T-helper 1 cell treated with Interleukin-12 subunit alpha and Interleukin-12 subunit beta and Interleukin-4 antibody, amounts not matched to agents 30 ng/mL and 1 ng/mL, for 36 hours (primary cell): ENCODE data around the gene SNX8. TPM values are rescaled to one million over a fixed set of nuclear protein-coding genes. Genes with fewer than 3 reads are reported as not detected.

Experiments used
- intact Hi-C: fragments of 100-400 bp; cut with micrococcal nuclease; formaldehyde crosslinking; loops from one replicate; pipeline ENCODE4 v1.15.1; 2024
- total RNA-seq: library from RNA; stranded (reverse); gene quantifications from 2 replicates; pipeline ENCODE4 v1.2.3, GENCODE V29; 2022

SNX8 gene
- total RNA-seq, 1 donor from 2014 or later = 35.5 TPM

DNA sequence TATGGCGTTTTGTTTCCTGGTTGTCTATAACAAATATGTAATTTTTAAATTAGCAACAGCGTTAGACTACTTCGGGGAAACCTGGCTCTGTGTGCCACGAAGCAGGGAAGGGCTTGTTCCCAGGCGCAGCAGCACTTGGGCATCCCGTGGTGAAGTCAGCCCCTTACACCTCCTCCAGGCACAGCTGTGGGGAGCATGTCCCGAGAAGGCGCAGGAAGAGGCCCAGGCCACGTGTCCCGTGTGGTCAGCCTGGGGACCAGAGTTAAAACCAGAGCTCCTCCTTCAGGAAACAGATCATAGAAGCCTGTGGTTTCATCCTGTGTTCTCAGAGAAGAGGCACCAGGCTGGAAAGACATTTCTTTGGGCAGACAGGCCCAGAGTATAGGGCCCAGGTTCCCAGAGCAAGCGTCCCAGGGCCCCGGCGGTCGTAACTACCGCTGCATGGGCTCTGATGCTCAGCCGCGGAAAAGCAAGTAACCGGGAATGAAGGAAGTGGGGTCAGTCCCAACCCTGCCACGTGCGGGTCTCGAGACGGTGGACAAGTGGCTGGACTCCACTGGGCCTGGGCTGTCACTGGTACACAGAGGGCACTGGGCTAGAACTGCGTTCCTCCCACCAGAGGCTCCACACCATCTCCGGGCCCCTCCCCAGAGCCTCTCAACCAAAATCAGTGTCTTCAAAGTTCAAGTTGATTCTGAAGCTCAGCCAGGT is 65.1 kb downstream of the SNX8 start:
- intact Hi-C loops = loop anchor here (10.0 kb wide), 1 partner anchor 276 kb away; no protein-coding TSS in a partner anchor

DNA sequence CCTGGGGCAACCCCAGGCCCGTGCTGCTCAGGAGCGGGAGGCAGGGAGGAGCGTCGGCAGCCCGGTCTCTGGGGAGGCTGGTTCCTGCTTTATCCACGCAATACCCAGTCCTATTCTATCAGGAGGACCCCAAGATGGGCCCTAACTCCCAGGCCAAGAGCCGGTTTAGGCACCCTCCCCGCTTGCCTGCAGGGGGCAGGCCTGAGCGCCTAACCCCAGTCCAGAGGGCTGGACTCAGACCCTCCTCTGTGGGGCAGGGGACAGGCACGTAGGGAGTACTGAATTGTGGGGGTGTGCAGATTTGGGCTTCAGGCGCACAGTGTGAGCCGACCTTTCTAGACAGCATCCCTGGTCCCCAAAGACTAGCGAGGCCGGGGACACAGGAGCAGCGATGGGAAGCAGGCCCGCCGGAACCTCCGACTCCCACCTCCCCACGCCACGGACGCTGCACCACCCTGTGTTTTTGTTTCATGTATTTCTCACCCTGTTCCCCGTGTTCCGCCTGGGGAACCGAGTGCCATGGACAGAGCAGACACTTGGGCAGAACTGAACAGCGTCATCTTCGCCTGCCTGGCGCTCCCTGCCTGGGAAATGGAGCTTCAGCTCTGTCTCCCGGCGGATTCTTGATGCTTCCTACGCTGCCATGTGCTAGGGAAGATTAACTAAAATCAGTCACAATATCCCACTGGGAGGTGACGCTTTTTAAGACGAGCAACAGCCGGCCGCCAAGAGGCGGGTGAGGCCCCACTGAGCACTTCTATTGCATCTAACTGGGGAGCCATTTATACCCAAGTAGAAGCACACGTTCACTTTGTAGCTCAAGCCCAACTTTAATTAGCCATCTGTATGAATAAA is 66.9 kb downstream of the SNX8 start:
- intact Hi-C loops = loop anchor here (1.0 to 10.0 kb wide), 2 partner anchors 101 to 277 kb away; no protein-coding TSS in a partner anchor

DNA sequence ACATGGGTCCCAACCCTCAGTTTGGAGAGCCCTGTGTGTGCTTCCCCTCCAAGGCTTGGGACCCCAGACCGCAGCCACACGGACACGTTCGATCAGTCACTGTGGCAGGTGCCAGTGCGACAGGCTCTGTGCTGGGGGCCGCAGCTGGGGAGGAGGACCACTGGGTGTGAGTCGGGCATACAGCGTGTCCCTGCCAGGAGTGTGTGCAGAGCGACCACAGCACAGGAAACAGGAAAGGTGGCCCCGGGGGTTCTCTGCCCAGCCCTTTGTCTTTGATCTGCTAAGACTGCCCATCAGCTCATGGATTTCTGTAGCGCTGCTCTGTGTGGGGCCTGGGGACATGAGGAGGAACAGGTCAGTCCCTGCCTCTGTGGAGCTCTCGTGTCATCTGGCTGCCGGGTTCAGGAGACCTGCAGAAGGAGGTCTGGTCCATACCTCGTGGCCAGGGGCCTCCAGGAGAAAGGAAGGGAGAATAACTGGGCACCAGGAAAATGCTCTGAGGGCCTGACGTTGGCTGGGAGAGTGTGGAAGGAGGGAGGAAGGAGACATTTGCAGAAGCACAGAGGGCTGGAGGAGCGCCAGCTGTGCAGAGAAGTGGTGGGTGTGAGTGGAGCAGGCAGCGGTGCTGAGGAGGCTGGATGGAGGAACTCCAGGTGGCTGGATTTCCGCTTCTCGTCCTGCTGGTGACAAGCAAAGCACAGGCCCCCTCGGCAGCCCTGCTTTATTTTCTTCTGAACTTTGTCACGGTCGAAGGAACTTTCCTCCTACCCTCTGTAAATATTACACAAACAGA is 68.2 kb downstream of the SNX8 start:
- intact Hi-C loops = loop anchor here (10.0 kb wide), 1 partner anchor 279 kb away; no protein-coding TSS in a partner anchor

DNA sequence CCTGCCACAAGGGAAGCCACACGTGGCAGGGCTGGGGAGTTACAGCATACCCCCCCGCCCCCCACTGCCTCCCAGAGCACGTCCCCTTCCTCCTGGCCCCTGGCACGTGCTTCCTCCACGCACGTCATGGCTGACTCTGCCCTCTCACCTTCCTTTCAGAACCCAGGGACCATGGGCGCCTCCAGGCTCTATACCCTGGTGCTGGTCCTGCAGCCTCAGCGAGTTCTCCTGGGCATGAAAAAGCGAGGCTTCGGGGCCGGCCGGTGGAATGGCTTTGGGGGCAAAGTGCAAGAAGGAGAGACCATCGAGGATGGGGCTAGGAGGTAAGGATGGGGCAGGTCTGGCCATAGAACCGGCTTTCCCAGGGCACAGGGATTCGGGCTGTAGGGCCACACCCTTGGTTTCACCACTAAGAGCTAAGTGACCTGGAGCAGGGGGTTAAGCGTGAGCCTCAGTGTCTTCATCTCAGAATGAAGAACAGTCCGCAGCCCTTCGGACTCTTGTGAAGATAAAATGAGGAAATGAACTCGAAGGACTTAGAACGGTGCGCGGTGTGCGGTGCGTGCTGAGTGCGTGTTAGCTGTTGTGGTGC is 69.7 kb downstream of the SNX8 start:
- intact Hi-C loops = loop anchor here (10.0 kb wide), 1 partner anchor 280 kb away; no protein-coding TSS in a partner anchor

DNA sequence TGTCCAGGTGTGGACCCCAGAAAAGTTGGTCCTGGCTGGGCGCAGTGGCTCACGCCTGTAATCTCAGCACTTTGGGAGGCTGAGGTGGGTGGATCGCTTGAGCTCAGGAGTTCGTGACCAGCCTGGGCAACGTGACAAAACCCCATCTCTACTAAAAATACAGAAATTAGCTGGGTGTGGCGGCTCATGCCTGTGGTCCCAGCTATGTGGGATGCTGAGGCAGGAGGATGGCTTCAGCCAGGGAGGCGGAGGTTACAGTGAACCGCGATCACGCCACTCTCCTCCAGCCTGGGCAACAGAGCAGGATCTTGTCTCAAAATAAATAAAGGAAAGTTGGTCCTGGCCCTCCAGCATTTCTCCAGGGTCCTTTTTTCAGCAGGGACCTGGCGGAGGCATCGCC is 70.8 kb downstream of the SNX8 start:
- intact Hi-C loops = loop anchor here (10.0 kb wide), 1 partner anchor 281 kb away; no protein-coding TSS in a partner anchor

DNA sequence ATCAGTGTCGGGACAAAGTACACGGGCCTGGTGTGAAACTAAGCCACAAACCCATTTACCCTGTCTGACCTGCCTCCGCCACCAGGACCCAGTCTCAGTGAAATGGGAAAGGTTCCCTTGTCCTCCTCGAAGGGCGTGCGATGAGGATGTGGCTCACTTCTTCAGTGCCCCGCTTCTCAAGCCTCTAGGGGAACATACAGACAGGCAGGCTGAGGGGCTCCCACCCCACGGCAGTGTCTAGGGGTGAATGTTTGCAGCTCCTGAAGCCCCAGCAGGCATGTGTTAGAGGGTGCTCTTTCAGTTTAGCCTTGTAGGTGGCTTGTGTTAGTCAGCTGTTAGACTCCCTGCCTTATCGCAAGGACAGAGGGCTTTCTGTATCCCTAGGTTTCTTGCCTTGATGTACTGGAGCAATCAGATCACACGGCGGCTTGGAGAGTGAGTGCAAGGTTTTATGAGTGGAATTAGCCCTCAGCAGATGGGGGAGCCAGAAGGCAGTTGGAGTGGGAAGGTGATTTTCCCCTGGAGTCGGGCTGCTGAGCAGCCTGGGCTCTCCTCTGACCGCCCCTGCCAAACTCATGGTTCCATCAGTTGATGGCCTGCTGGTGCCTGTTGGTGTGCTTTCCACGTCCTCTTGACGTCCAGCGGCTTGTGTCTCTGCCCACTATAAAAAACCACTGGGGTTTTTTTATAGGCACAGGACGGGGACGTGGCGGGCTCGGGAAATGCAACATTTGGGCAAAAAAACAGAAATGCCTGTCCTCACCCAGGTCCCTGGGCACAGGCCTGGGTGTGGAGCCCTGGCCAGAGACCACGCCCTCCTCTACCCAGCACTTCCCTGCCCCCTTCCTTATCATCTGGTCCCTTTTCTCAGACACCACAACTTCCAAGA is 71.5 kb downstream of the SNX8 start:
- intact Hi-C loops = loop anchor here (1.0 to 10.0 kb wide), 6 partner anchors 10 to 672 kb away; partner anchors contain the start of genes EIF3B, MAD1L1, PSMG3 and SNX8

DNA sequence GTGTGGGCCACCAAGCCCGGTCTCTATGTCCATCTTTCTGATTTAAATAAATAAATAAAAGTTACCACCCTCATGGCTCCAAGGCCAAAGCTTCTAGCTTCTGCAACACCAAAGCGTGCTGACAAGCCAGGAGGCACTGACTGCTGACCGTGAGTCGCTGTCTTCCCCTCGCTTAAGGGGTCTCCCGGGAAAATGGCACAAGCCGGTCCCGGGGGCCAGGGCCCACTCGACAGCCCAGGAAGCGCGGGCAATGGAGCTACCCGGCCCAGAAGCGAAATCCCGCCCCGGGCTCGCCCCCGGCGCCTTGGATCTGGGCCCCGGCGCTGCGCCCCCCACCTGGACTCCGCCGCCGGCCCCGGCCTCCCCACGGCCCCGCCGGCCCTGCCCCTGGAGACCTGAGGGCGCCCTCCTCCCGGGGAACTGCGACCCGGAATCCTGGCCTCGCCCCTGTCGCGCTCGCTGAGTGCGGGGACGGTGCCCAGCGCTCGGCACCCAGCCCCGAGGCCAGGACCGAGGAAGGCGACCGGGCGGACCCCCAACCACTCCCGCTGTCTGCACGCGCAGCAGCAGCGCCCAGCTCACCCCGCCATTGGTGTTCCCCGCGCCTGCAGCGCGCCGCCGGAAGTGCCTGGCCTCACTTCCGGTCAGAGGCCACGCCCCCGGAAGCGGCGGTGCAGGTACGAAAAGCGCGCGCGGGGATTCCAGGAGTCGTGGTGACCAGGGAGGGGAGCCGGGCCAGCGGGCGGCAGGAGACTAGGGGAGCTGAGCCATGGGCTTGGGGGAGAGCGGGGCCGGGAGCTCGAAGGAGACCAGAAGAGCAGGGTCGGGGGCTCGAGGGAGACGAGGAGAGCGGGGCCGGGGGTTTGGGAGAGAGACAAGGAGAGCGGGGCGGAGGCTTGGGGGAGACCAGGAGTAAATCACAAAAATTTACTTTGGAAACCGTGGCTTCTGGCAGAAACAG is 72.4 kb downstream of the SNX8 start, which contains the start of the genes MRM2 and NUDT1:
TSS of gene MRM2 (minus strand) at position 626 of the 961 bp plus-strand sequence. CDS start at position 590, 36 bp downstream.
TSS of gene NUDT1 (plus strand) at position 647 of the 961 bp plus-strand sequence. CDS start 2,349 bp downstream, outside the sequence.
- intact Hi-C loops = loop anchor here (1.0 to 10.0 kb wide), 6 partner anchors 10 to 672 kb away; partner anchors contain the start of genes EIF3B, MAD1L1, PSMG3 and SNX8

DNA sequence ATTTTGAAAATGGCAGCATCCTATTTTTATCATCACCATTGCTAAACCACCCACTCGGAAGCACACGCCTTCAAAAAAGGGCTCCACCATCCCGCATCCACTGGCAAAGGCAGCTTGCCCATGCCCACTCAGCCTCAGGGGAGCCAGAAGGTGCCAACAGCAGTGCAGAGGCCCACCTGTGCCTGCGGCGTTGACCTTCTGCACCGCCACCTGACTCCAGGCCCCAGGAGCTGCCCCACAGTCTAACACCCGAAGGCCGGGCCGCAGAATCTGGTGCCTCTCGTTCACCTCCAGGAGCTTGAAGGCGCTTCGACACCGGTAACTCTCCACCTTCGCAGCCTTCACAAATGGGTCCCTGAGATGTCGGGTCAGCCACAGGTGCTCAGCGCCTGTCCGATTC is 75.0 kb downstream of the SNX8 start:
- intact Hi-C loops = loop anchor here (10.0 kb wide), 2 partner anchors 314 to 1044 kb away; no protein-coding TSS in a partner anchor

DNA sequence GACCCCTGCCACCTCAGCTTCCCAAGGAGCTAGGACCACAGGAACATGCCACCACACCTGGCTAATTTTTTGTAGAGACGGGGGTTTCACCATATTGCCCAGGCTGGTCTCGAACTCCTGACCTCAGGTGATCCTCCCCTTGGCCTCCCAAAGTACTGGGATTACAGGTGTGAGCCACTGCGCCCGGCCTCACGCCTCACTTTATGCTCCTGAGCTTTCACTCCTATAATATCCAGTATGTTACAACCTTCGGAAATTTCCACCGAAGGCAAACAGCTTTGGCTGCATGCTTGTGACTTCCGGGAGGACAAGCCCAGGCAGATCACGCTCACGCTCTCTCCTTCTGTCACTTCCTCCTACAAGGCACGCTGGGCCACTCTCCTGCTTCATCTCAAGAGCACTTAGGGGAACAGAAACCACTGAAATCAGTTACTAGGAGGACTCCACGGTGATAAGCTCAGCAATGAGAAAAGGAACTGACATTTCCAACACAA is 77.1 kb downstream of the SNX8 start:
- intact Hi-C loops = loop anchor here (10.0 kb wide), 2 partner anchors 312 to 1042 kb away; no protein-coding TSS in a partner anchor

DNA sequence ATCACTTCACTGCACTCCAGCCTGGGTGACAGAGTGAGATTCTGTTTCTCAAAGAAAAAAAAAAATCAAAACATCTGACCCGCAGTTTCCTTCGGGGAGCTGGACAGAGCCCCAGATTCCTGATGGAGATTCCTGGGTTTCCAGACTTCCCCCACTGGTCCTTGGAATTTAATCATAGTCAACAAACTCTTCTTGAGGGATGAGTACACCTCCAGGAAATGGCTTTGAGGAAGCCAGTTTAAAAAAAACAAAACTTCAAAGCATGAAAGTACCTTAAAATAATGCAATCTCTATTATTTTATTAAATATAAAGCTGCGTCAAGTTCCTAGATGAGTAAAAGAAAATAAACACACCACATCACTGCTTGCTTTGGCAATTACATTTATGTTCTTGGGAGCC is 80.3 kb downstream of the SNX8 start:
- intact Hi-C loops = loop anchor here (2.0 to 10.0 kb wide), 5 partner anchors 173 to 1039 kb away; partner anchors contain the start of genes BRAT1 and IQCE

DNA sequence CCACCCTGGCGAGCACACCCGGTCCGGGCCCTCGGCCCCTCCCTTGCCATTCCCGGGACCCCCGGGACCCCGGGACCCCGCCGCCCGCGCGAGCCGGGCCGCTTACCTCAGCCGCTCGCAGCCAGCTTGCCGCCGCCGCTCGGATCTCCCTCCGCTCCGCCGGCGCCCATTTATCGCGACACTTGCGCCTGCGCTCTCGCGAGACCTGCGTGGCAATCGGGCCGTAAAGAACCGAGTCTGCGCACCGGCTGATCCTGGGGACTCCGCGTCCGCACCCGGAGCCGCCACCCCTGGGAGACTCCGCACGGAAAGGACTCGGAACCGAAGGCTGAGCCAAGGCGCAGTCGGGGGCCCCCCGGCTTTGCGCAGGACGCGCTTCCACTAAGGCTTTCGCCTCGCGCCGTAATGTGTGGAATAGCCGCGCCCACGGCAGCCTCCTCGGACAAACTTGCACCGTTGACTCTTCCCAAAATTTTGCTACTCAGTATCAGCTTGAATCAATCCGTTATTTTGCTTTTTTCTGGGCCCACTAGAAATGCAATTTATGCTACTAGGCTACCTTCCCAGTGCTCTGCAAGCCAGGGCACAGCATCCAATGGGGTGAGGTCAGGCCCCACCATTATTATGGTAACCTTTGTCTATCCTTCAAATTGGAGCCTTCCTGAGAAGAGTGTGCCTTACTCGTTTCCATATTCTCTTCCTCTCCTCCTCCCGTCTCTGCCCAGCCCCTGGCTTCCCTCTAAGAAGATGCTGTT is 81.3 kb downstream of the SNX8 start, which contains the start of gene MAD1L1:
TSS of gene MAD1L1 (minus strand) at position 180 of the 755 bp plus-strand sequence. CDS start 2,812 bp downstream, outside the sequence.
- intact Hi-C loops = loop anchor here (1.0 to 10.0 kb wide), 9 partner anchors 9 to 1038 kb away; partner anchors contain the start of genes BRAT1, IQCE, MRM2 and NUDT1

DNA sequence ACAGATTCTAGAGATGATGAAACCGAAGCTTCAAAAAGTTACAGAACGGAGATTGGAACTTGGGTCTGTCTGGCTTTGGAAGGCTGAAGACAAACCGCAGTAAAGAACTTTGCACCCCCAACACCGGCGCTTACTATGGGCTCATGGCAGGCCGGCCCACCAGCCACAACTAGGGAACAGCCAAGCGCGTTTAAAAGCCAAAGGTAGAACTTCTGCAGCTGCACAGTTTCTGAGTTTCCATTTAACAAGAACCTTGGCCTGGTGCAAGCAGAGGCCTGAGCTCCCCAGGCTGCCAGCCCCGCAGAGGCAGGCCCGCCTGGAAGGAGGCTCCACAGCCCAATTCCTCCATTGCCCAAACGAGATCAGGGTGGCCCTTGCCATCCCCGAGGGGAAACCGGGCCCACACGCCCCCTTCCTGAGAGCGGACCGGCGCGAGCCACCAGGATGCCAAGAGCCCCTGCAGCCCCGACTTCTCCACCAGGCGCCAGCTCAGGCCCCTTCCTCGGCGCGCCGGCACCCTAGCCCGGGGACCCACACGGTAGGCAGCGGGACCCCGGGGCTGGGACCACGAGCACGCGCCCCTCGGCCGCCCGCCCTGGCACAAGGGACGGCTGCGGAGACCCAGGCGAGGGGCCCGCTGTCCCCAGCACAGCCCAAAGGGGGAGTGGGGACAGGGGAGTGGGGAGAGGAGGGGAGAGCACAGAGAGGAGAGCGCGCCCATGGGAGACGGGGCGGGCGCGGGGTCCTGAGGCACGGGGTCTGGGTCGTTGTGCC is 82.1 kb downstream of the SNX8 start:
- intact Hi-C loops = loop anchor here (1.0 to 10.0 kb wide), 9 partner anchors 10 to 1037 kb away; partner anchors contain the start of genes BRAT1, IQCE, MRM2 and NUDT1

DNA sequence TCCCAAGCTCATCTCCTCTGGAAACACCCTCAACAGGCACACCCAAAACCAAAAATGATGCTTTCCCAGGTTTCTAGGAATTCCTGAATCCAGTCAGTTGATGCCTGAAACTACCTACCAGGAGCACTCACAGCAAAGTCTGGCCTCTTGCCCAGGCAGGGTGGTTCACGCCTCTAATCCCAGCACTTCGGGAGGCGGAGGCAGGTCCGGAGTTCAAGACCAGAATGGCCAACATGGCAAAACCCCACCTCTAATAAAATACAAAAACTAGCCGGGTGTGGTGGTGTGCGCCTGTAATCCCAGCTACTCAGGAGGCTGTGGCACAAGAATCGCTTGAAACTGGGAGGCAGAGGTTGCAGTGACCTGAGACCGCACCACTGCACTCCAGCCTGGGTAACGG is 83.4 kb downstream of the SNX8 start:
- intact Hi-C loops = loop anchor here (5.0 to 10.0 kb wide), 3 partner anchors 306 to 1036 kb away; partner anchors contain the start of genes BRAT1 and IQCE

DNA sequence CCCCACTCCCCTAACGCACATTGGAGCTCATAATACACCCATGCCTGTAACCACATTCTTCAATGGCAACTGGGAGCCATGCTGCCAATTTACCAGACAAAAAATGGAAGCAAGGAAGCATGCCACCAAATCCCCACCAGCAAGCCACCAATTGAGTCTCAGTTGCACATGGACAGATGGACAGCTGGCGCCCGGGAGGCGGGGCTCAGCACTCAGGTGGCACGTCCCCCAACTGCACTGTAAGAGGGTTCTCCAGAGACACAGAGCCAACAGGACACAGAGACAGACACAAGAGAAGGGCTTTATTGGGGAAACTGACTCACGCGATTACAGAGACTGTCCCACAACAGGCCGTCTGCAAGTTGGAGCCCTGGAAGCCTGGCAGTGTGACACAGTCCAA is 84.0 kb downstream of the SNX8 start:
- intact Hi-C loops = loop anchor here (5.0 to 10.0 kb wide), 3 partner anchors 305 to 1035 kb away; partner anchors contain the start of genes BRAT1 and IQCE

DNA sequence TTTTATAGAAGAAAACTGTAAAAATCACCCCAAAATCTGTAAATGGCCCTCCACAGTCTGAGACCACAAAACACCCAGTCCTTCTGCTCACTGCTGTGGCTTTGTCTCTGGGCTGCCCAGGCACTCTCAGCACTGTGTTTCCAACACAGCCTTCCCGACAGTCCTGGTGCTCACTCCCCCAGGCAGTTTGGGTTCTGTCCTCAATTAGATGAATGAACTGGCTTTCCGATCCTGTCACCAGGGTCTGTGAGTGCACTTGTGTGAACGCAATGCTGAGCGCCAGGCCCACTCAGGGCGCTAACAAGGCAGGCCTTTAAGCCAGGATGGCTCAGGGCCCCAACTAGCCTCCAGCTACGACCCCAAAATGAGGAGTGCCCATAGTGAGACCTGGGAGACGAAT is 84.8 kb downstream of the SNX8 start:
- intact Hi-C loops = no loop called here

DNA sequence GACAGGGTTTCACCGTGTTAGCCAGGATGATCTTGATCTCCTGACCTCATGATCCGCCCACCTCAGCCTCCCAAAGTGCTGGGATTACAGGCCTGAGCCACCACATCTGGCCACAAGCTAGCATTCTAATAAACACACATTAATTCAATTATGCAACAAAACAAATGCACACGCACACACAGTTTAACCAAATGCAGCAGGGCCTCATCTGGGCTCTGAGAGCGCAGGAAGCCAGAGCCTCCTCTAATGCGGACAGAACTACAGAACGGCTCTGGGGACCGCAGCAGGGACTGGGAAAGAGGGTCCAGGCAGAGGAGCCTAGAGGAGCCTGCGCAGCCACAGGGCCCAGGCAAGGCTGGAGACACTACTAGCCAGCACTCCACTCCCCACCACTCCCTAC is 85.3 kb downstream of the SNX8 start:
- intact Hi-C loops = no loop called here
